Stimulated activated naive CD8-positive, alpha-beta T cell treated with anti-CD3 and anti-CD28 coated beads, Interleukin-15, Interleukin-2, amounts not matched to agents 100 U/mL and 50 U/mL, for 24 hours (primary cell): Measurements from ENCODE around the gene FLNB.
"Not testable (repeated sequence)": the region's sequence is repeated elsewhere in the genome, so short reads cannot be mapped to it uniquely, and the experiment has no call there.

Experiments
- ATAC-seq: fragments of 150-1000 bp; cut with Tn5 transposase; one replicate; pipeline ENCODE4 v1.10.0; 2021
- DNase-seq: peaks from one replicate; pipeline ENCODE4 v3.0.0; 2021

FLNB gene

GRCh38 chr3:58180099-58180880 lies 172.1 kb downstream of the FLNB start:
- ATAC-seq (no peak), DNase-seq (no peak)

- no peak for ATAC-seq
- no peak for DNase-seq
Measured at GRCh38 chr3:58180940-58181587, 172.8 kb downstream of the FLNB start.

- DNase-seq (no peak), ATAC-seq (no peak)
Measured at GRCh38 chr3:58183221-58183620, 175.0 kb downstream of the FLNB start.

- ATAC-seq (no peak), DNase-seq (no peak)
Measured at GRCh38 chr3:58183891-58184290, 175.7 kb downstream of the FLNB start.

- ATAC-seq (no peak), DNase-seq (no peak)
Measured at GRCh38 chr3:58184309-58184981, 176.2 kb downstream of the FLNB start.

GRCh38 chr3:58184982-58185360 lies 176.7 kb downstream of the FLNB start:
- ATAC-seq (no peak), DNase-seq (no peak)

GRCh38 chr3:58188173-58188564 lies 179.9 kb downstream of the FLNB start:
- ATAC-seq (no peak), DNase-seq (no peak)

- ATAC-seq = no peak
- no peak for DNase-seq
Measured at GRCh38 chr3:58188921-58189451, 180.8 kb downstream of the FLNB start.

- DNase-seq (no peak), ATAC-seq (no peak)
Measured at GRCh38 chr3:58189691-58190090, 181.5 kb downstream of the FLNB start.

GRCh38 chr3:58190291-58190690 lies 182.1 kb downstream of the FLNB start:
- ATAC-seq = no peak
- no peak for DNase-seq

- no peak for ATAC-seq
- no peak for DNase-seq
Measured at GRCh38 chr3:58190882-58191281, 182.7 kb downstream of the FLNB start.

GRCh38 chr3:58191361-58191991 lies 183.3 kb downstream of the FLNB start:
- no peak for ATAC-seq
- no peak for DNase-seq

- ATAC-seq = no peak
- no peak for DNase-seq
Measured at GRCh38 chr3:58192069-58192468, 183.8 kb downstream of the FLNB start.

- ATAC-seq = no peak
- DNase-seq = no peak
Measured at GRCh38 chr3:58193682-58194407, 185.6 kb downstream of the FLNB start.

- DNase-seq (no peak), ATAC-seq (no peak)
Measured at GRCh38 chr3:58197588-58197987, 189.4 kb downstream of the FLNB start.

GRCh38 chr3:58198362-58198761 lies 190.1 kb downstream of the FLNB start:
- ATAC-seq (no peak), DNase-seq (no peak)

- no peak for ATAC-seq
- DNase-seq = no peak
Measured at GRCh38 chr3:58198804-58199203, 190.6 kb downstream of the FLNB start.

GRCh38 chr3:58200121-58200709 lies 192.0 kb downstream of the FLNB start:
- no peak for ATAC-seq
- no peak for DNase-seq

GRCh38 chr3:58200846-58201355 lies 192.7 kb downstream of the FLNB start:
- no peak for DNase-seq
- ATAC-seq = no peak

- not testable (repeated sequence) for ATAC-seq, DNase-seq
Measured at GRCh38 chr3:58201451-58201850, 193.2 kb downstream of the FLNB start.

GRCh38 chr3:58202917-58203360 lies 194.7 kb downstream of the FLNB start:
- no peak for ATAC-seq
- no peak for DNase-seq
